ENCODE data around the gene PRSS21.

The PRSS21 gene

GRCh38 chr16:2808181-2808580, 8.9 kb upstream of the PRSS21 start:
- DNase-seq = no peak

DNA sequence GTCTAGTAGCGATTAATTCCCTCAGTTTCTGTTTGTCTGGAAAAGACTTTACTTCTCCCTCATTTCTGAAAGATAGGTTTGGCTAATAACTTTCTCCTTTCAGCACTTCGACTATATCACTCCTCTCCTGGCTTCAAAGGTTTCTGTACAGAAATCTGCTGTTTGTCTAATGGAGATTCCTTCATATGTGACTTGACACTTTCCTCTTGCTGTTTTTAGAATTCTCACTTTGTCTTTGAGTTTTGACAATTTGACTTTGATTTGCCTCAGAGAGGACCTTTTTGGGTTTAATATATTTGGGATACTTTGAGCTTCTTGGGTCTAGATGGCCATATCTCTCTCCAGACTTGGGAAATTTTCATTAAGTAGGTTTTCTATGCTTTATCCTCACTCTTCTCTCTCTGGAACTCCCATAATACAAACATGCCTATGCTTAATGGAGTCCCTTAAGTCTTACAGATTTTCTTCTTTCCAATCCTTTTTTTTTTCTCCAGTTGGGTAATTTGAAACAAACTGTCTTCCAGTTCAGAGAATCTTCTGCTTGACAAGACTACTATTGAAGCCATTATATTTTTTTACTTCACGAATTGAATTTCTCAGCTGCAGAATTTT, 7.8 kb upstream of the PRSS21 start:
- no peak for DNase-seq

DNA sequence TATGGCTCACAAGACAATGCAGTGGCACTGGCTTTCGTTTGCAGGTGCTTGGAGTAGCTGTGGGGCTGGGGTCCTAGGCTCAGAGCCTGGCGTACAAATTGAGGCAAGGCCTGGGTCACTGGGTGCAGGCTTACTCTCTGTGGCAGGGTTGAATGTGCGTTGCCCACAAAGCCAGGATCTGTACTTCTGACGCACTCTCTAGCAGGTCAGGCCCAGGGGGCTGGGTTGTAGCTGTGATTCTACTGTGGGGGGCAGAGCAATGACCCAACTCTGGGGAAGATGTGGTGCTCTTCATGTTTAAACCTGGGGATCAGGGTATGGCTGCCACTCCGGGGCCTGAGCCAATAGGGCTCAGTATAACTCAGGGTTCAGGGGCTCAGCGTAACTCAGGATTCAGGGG, 6.4 kb upstream of the PRSS21 start:
- no peak for DNase-seq

DNA sequence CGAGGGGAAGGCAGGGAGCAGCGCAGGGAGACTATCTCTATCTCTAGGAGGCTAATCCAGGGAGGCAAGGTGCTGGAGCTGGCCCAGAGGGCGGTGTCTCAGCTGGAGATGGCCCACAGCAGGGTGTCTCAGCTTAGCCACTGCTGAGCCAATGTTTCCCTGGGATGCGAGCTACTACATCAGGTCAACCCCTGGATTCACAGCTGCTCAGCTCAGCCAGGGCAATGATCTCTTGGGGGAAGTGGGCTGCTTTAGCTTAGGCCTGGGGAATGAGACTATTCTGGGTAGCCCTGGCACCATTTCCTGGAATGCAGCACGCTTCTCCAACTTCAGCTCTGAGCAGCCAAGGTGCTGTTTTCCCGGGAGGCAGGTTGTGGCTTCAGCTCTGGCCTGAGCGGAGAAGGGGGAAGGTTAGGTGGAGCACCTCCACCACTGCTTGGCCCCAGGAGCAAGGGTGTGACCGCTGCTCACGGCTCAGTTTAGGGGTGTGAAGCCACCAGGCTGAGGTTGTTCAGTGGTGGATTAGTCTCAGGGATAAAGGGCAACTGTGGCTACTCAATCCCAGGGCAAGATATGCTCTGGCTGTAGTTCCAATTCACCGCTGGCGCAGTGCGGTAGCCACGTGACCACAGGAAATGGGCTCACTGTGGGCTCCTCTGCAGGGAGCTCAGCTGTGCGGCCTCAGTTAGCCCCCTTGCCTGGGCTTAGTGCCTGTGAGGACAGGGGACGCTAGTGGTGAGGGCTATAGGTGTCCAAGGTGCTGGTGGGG, 5.2 kb upstream of the PRSS21 start:
- no peak for DNase-seq

GRCh38 chr16:2813771-2814221, 3.2 kb upstream of the PRSS21 start:
- DNase-seq = no peak

DNA sequence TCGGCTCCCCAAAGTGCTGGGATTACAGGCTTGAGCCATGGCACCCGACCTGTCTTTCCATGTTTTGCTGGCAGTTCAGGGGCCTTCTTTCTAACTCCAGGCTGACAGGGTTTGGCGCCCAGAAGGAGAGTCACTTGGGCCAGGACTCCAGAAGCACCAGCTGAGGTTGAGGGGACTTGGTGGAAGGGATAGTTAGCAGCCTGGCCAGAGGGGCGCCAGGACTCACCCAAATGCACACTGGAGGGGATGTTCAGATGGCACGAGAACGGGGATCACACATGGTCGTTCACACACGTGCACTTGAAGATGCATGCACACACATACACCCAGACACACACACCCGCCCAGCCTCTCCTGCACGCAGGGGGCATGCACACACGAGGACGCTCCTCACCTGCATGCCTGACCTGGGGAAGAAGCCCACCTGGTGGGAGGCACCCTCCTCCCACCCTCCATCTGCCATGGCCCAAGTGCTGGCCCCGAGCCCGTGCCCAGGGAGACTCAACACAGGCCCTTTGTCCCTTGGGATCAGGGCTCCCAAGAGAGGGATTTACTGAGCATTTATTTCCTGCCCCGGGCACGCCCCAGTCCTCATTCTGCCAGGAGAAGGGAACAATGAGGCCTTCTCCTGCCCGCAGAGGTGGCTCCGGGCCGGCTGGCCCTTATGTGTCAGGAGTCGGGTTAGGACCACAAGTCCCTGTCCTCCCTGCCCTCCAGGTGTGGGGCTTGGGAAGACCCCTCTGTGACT, 2.3 kb upstream of the PRSS21 start:
- no peak for DNase-seq

GRCh38 chr16:2815299-2815771, 1.7 kb upstream of the PRSS21 start:
- no peak for DNase-seq

DNA sequence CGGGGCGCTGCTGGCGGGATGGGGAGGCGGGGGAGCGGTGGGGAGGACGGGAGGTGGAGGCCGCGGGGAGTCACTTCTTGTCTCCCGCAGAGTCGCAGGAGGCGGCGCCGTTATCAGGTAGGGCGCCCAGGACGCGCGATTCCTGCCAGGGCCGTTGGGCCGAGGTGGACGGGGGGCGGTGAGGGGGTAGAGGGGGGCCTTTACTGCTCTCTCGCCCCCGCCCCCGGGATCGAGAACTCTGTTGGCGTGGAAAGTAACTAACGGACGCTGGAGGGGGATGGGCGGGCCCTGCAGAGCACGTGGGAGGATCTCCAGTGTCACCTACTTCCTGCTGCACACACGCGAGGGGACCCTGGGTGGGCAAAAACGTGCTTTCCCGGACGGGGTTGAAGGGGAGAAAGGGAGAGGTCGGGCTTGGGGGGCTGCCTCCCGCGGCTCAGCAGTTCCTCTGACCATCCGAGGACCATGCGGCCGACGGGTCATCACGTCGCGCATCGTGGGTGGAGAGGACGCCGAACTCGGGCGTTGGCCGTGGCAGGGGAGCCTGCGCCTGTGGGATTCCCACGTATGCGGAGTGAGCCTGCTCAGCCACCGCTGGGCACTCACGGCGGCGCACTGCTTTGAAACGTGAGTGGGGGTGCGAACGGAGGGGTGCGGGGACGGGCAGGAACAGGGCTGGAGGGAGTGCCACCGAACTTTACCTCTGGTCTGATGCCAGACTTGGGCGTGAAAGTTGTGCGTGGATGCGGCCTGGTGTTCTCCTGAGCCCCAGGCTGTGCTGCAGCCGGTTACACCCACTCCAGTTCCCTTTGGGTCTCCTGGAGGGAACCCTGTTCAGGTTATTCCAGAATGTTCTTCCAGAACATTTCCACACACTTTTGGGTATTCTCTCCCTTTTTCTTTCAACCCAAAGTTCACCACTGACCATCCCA, 569 bp downstream of the PRSS21 start:
- no peak for DNase-seq

GRCh38 chr16:2818272-2818876, 1.3 kb downstream of the PRSS21 start:
- DNase-seq = no peak

GRCh38 chr16:2819179-2819938, 2.3 kb downstream of the PRSS21 start:
- DNase-seq = no peak

GRCh38 chr16:2819939-2820835, 3.1 kb downstream of the PRSS21 start:
- no peak for DNase-seq

- DNase-seq = no peak
These were observed 3.9 kb downstream of the PRSS21 start for GRCh38 chr16:2820836-2821486.

DNA sequence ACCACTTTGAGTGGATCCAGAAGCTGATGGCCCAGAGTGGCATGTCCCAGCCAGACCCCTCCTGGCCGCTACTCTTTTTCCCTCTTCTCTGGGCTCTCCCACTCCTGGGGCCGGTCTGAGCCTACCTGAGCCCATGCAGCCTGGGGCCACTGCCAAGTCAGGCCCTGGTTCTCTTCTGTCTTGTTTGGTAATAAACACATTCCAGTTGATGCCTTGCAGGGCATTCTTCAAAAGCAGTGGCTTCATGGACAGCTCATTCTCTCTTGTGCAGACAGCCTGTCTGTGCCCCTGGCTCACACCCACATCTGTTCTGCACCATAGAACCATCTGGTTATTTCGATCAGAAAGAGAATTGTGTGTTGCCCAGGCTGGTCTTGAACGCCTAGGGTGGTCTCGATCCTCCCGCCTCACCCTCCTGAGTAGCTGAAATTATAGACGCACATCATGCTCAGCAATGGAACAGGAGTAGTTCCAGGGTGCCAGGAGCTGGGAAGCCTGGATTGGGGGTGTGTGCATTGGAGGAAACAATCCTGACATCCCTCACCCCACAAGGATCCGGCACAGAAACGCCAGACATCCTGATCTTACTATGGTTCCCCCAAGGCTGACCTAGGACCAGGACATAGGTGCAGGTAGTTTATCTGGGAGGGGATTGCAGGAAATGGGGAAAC, 4.6 kb downstream of the PRSS21 start:
- DNase-seq = no peak

GRCh38 chr16:2822158-2822495, 5.1 kb downstream of the PRSS21 start:
- no peak for DNase-seq

DNA sequence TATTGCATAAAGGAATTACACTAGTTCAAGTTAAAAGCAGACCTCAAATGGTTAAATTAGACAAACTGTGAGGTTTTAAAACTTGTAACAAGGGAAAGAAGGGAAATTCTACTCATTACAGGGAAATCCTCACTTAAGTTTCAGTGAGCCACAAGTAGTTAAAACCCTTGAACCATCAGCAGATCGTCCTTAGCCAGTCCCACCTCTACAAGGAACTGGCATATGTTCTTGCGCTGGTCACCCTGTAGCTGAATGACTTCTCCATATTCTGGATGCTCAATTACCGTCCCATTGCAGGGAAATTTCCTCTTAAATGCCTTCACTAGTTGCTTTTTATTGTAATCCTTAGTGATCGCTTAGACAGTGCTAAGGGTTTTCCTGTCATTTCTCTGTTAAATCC, 5.5 kb downstream of the PRSS21 start:
- no peak for DNase-seq

DNA sequence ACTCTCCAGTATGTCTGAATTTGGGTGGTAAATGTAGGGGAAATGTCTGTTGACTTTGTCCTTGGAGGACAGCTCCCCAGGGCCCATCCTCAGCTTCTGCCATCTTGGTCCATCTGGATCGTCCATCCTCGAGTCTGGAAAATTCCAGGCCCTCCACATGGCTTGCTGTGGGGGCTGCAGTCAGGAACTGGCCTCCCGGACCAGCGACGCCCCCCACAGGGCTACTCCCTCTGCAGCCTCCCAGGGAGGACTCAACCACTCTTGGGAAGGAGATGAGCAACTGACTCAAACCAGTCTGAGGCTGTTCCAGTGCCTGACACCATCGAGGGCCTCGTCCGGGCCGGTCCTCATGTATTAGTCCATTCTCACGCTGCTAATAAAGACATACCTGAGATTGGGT, 7.6 kb downstream of the PRSS21 start:
- DNase-seq = no peak

- no peak for DNase-seq
These were observed 8.2 kb downstream of the PRSS21 start for GRCh38 chr16:2825049-2825742.

GRCh38 chr16:2825906-2826305, 8.9 kb downstream of the PRSS21 start:
- no peak for DNase-seq
